ENCODE measurements around the gene BANF2. TPM values are rescaled to one million over a fixed set of nuclear protein-coding genes. Genes with fewer than 3 reads are reported as not detected.

The BANF2 gene
- total RNA-seq, 1 experiment from 2014 or later: not detected

DNA sequence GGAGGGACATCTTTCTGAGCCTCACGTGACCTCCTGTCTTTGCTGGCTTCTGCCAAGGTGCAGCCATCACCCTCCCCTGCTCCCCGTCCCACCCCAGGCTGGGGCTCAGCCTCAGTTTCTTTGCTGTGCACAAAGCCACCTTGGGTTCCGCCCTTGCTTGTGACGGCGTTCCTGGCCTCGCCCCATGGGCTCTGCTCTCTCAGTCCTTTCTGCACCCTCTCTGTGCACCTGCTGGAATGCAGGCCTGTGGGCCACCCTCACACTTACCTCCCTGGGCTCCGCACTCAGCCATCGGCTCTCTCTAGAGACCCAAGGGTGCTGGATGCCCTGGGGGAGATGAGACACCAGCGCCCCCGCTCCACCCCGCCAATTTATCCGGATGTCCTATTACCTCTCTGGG is 28.3 kb downstream of the BANF2 start:
- intact Hi-C loops (cut with micrococcal nuclease; ENCODE audit: unreplicated experiment): no loop called here
- ChIA-PET CTCF (no interaction called here), POLR2A (ENCODE audit: low non-redundant PET) (no interaction called here)
- no peaks in the 10 kb centered on the region for H3K36me3 ChIP-seq (ENCODE audit: insufficient read depth, low read length, poor library complexity, severe bottlenecking)
- DNase-seq (ENCODE audit: low spot score): no peak
- no peak overlapping the region for H3K27ac ChIP-seq (ENCODE audit: low read depth, low read length, poor library complexity, severe bottlenecking)
- no TSS peak for BruUV-seq (replicated peaks)
- H3K4me3 ChIP-seq (ENCODE audit: low read depth, low read length, poor library complexity, severe bottlenecking): no peak overlapping the region
- TF ChIP-seq EZH2 (IDR thresholded peaks at IDR 0.05; ENCODE audit: borderline replicate concordance, low read depth, low read length, poor library complexity, severe bottlenecking): no peak
- no peak for TF ChIP-seq CTCF (conservative IDR thresholded peaks at IDR 0.05; ENCODE audit: low read depth, low read length)
- H3K9me3 ChIP-seq (ENCODE audit: low read depth, low read length, poor library complexity, severe bottlenecking): no peaks in the 10 kb centered on the region
- no peaks in the 10 kb centered on the region for H3K27me3 ChIP-seq (replicated peaks; ENCODE audit: insufficient read depth, low read depth, low read length, poor library complexity)
- no peaks in the 10 kb centered on the region for H3K4me1 ChIP-seq (ENCODE audit: insufficient read depth, low read length, poor library complexity, severe bottlenecking)

GRCh38 chr20:17730071-17730470 is 30.3 kb downstream of the BANF2 start:
- Histone ChIP-seq H3K4me3 (ENCODE audit: low read depth, low read length, poor library complexity, severe bottlenecking) (no peak overlapping the region), H3K36me3 (ENCODE audit: insufficient read depth, low read length, poor library complexity, severe bottlenecking) (no peaks in the 10 kb centered on the region), H3K27me3 (replicated peaks; ENCODE audit: insufficient read depth, low read depth, low read length, poor library complexity) (no peaks in the 10 kb centered on the region), H3K4me1 (ENCODE audit: insufficient read depth, low read length, poor library complexity, severe bottlenecking) (no peaks in the 10 kb centered on the region), H3K9me3 (ENCODE audit: low read depth, low read length, poor library complexity, severe bottlenecking) (no peaks in the 10 kb centered on the region), H3K27ac (ENCODE audit: low read depth, low read length, poor library complexity, severe bottlenecking) (no peak overlapping the region)
- TF ChIP-seq EZH2 (IDR thresholded peaks at IDR 0.05; ENCODE audit: borderline replicate concordance, low read depth, low read length, poor library complexity, severe bottlenecking) (no peak), CTCF (conservative IDR thresholded peaks at IDR 0.05; ENCODE audit: low read depth, low read length) (no peak)
- no peak for DNase-seq (ENCODE audit: low spot score)
- POLR2A ChIA-PET (ENCODE audit: low non-redundant PET): no interaction called here
- CTCF ChIA-PET: no interaction called here
- intact Hi-C loops (cut with micrococcal nuclease; ENCODE audit: unreplicated experiment): no loop called here
- no TSS peak for BruUV-seq (replicated peaks)

DNA sequence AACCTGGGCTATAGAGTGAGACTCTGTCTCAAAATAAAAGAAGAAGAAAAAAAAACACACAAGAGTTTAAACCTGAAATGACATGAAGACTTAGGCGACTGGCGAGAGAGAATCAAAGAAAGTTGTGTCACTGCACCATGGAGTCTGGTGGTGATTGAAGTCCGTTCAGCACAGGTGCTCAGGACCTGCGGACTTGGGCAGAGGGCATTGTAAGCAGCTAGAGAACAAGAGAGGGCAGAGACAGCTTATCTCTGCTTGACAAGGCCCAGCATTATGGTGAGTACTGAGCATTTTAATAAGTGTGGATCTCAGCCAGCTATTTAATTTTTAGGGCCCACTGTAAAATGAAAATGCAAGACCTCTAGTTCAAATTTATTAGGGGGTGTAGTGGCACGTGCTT is 31.5 kb downstream of the BANF2 start:
- no peak for TF ChIP-seq EZH2 (IDR thresholded peaks at IDR 0.05; ENCODE audit: borderline replicate concordance, low read depth, low read length, poor library complexity, severe bottlenecking)
- no peak for TF ChIP-seq CTCF (conservative IDR thresholded peaks at IDR 0.05; ENCODE audit: low read depth, low read length)
- no peak for DNase-seq (ENCODE audit: low spot score)
- no peak overlapping the region for H3K4me3 ChIP-seq (ENCODE audit: low read depth, low read length, poor library complexity, severe bottlenecking)
- no peaks in the 10 kb centered on the region for H3K27me3 ChIP-seq (replicated peaks; ENCODE audit: insufficient read depth, low read depth, low read length, poor library complexity)
- no peaks in the 10 kb centered on the region for H3K36me3 ChIP-seq (ENCODE audit: insufficient read depth, low read length, poor library complexity, severe bottlenecking)
- no peak overlapping the region for H3K27ac ChIP-seq (ENCODE audit: low read depth, low read length, poor library complexity, severe bottlenecking)
- no peaks in the 10 kb centered on the region for H3K9me3 ChIP-seq (ENCODE audit: low read depth, low read length, poor library complexity, severe bottlenecking)
- POLR2A ChIA-PET (ENCODE audit: low non-redundant PET): no interaction called here
- intact Hi-C loops (cut with micrococcal nuclease; ENCODE audit: unreplicated experiment): no loop called here
- no peaks in the 10 kb centered on the region for H3K4me1 ChIP-seq (ENCODE audit: insufficient read depth, low read length, poor library complexity, severe bottlenecking)
- CTCF ChIA-PET: no interaction called here
- BruUV-seq (replicated peaks): no TSS peak
